Measurements from ENCODE around the gene FAR2. TPM values are rescaled to one million over a fixed set of nuclear protein-coding genes. Genes with fewer than 3 reads are reported as not detected.

Gene FAR2
- total RNA-seq, 1 experiment from 2014 or later: 10.7 TPM

DNA sequence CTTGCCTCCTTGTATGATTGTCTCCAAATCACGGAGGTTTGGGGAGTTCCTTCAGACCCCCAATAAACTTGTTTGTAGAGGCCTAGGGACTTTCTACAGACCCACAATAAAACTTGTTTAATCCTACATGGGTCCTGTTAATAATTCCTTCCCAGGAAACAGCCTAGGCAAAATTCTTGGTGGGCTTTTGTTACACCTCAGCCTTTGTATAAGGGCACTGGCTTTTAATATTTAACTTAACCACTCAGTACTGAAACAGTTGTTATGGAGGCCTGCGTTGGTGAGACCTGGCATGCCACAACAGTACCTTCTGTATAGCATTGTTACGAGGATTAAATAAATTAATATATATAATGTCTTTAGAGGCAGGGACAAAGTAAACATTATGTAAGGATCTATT lies 32.7 kb upstream of the FAR2 start:
- Histone ChIP-seq H3K36me3 (ENCODE audit: insufficient read depth, low read length, poor library complexity, severe bottlenecking) (no peaks in the 10 kb centered on the region), H3K4me3 (ENCODE audit: low read depth, low read length, poor library complexity, severe bottlenecking) (no peak overlapping the region), H3K4me1 (ENCODE audit: insufficient read depth, low read length, poor library complexity, severe bottlenecking) (no peaks in the 10 kb centered on the region), H3K27me3 (replicated peaks; ENCODE audit: insufficient read depth, low read depth, low read length, poor library complexity) (no peaks in the 10 kb centered on the region), H3K27ac (ENCODE audit: low read depth, low read length, poor library complexity, severe bottlenecking) (no peak overlapping the region), H3K9me3 (ENCODE audit: low read depth, low read length, poor library complexity, severe bottlenecking) (no peaks in the 10 kb centered on the region)
- POLR2A ChIA-PET (ENCODE audit: low non-redundant PET): no interaction called here
- CTCF ChIA-PET: no interaction called here
- TF ChIP-seq EZH2 (IDR thresholded peaks at IDR 0.05; ENCODE audit: borderline replicate concordance, low read depth, low read length, poor library complexity, severe bottlenecking): no peak
- TF ChIP-seq, protein P1, sequence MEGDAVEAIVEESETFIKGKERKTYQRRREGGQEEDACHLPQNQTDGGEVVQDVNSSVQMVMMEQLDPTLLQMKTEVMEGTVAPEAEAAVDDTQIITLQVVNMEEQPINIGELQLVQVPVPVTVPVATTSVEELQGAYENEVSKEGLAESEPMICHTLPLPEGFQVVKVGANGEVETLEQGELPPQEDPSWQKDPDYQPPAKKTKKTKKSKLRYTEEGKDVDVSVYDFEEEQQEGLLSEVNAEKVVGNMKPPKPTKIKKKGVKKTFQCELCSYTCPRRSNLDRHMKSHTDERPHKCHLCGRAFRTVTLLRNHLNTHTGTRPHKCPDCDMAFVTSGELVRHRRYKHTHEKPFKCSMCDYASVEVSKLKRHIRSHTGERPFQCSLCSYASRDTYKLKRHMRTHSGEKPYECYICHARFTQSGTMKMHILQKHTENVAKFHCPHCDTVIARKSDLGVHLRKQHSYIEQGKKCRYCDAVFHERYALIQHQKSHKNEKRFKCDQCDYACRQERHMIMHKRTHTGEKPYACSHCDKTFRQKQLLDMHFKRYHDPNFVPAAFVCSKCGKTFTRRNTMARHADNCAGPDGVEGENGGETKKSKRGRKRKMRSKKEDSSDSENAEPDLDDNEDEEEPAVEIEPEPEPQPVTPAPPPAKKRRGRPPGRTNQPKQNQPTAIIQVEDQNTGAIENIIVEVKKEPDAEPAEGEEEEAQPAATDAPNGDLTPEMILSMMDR (conservative IDR thresholded peaks at IDR 0.05; ENCODE audit: low read depth, low read length): no peak
- intact Hi-C loops (cut with micrococcal nuclease; ENCODE audit: unreplicated experiment): no loop called here
- DNase-seq (ENCODE audit: low spot score): no peak
- no TSS peak for BruUV-seq (replicated peaks)

DNA sequence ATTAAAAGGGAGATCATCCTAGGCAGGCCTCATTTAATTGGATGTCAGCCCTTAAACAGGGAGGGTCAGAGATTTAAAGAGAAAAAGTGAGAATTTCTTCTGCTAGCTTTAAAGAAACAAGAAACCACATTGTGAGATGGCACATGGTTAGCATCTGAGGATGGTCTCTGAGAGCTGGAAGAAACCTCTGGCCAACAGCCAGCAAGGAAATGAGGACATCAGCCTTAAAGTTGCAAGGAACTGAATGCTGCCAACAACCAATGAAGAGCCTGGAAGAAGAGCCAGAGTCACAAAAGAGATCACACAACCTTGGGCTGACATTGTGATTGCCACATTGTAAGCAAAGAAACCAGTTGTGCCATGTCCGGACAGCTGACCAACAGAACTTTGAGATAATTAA lies 17.5 kb upstream of the FAR2 start:
- Histone ChIP-seq H3K36me3 (ENCODE audit: insufficient read depth, low read length, poor library complexity, severe bottlenecking) (no peaks in the 10 kb centered on the region), H3K4me1 (ENCODE audit: insufficient read depth, low read length, poor library complexity, severe bottlenecking) (peaks cover 10% of the 10 kb centered on the region), H3K4me3 (ENCODE audit: low read depth, low read length, poor library complexity, severe bottlenecking) (no peak overlapping the region), H3K27me3 (replicated peaks; ENCODE audit: insufficient read depth, low read depth, low read length, poor library complexity) (no peaks in the 10 kb centered on the region), H3K9me3 (ENCODE audit: low read depth, low read length, poor library complexity, severe bottlenecking) (no peaks in the 10 kb centered on the region), H3K27ac (ENCODE audit: low read depth, low read length, poor library complexity, severe bottlenecking) (peak overlapping the region; percentile 6)
- POLR2A ChIA-PET (ENCODE audit: low non-redundant PET): no interaction called here
- no peak for TF ChIP-seq EZH2 (IDR thresholded peaks at IDR 0.05; ENCODE audit: borderline replicate concordance, low read depth, low read length, poor library complexity, severe bottlenecking)
- TF ChIP-seq, protein P1 (conservative IDR thresholded peaks at IDR 0.05; ENCODE audit: low read depth, low read length): no peak
- no TSS peak for BruUV-seq (replicated peaks)
- peak; percentile 70 for DNase-seq (ENCODE audit: low spot score)
- intact Hi-C loops (cut with micrococcal nuclease; ENCODE audit: unreplicated experiment): no loop called here
- CTCF ChIA-PET: no interaction called here

DNA sequence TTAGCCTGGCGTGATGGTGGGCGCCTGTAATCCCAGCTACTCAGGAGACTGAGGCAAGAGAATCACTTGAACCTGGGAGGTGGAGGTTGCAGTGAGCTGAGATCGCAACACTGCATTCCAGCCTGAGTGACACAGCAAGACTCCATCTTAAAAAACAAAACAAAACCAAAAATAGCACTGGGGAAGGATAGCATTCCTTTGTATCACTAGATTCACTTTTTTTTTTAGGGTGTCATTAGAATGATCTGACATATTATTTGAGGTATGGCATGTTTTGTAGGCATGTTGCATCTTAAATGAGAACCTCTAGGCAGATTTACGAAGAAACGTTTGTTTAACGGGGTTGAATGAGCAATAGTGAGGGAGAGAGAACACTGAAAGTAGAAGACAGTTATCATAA lies 16.8 kb upstream of the FAR2 start:
- Histone ChIP-seq H3K36me3 (ENCODE audit: insufficient read depth, low read length, poor library complexity, severe bottlenecking) (no peaks in the 10 kb centered on the region), H3K9me3 (ENCODE audit: low read depth, low read length, poor library complexity, severe bottlenecking) (no peaks in the 10 kb centered on the region), H3K27ac (ENCODE audit: low read depth, low read length, poor library complexity, severe bottlenecking) (no peak overlapping the region), H3K4me3 (ENCODE audit: low read depth, low read length, poor library complexity, severe bottlenecking) (no peak overlapping the region), H3K27me3 (replicated peaks; ENCODE audit: insufficient read depth, low read depth, low read length, poor library complexity) (no peaks in the 10 kb centered on the region), H3K4me1 (ENCODE audit: insufficient read depth, low read length, poor library complexity, severe bottlenecking) (peaks cover 10% of the 10 kb centered on the region)
- DNase-seq (ENCODE audit: low spot score): no peak
- intact Hi-C loops (cut with micrococcal nuclease; ENCODE audit: unreplicated experiment): no loop called here
- POLR2A ChIA-PET (ENCODE audit: low non-redundant PET): no interaction called here
- CTCF ChIA-PET: no interaction called here
- no TSS peak for BruUV-seq (replicated peaks)
- TF ChIP-seq EZH2 (IDR thresholded peaks at IDR 0.05; ENCODE audit: borderline replicate concordance, low read depth, low read length, poor library complexity, severe bottlenecking): no peak
- TF ChIP-seq, protein P1 (conservative IDR thresholded peaks at IDR 0.05; ENCODE audit: low read depth, low read length): no peak
